Measurements from ENCODE around the gene TMC8.

TMC8 gene

DNA sequence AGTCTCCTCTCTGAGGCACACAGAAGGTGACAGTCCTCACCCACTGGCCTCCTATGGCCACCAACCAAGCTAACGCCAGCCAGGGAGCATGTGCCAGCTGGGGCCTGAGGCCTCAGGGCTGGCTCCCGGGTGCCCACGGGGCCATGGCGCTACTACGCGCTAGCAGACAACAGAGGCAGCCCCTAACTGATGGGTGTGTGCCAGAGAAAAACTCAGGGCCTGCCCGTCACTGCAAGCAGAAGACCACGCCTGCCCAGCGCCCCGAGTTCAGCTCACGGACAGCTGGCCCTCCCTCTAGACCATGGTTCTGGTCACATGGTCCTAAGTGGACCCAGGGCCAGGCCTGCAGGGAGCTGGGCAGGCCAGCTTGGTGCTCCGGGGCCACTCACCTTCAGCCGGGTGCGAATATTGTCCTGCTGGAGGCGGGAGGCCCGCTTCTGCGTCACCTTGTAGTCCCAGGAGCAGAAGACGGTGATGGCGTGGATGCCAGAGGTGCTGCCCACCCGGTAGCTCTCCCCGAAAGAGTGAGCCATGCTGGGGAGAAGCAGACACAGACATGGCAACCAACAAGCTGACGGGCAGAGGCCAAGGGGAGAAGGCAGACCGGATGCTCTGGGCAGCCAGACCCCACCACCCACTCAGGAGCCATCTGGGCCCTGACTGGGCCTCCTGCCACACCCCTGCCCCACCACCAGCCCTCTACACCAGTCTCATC is 8.2 kb upstream of the TMC8 start:
- DNase-seq (no peak), ATAC-seq (ENCODE audit: insufficient read depth, low read depth) (no peak)
- H3K79me2 ChIP-seq (ENCODE audit: insufficient read depth, low read length) = no peaks in the 10 kb centered on the region
- no peaks in the 10 kb centered on the region for H4K20me1 ChIP-seq (ENCODE audit: insufficient read depth, low read length)
- no peak overlapping the region for H2AFZ ChIP-seq (ENCODE audit: low read depth, low read length)
- H3K4me2 ChIP-seq (ENCODE audit: insufficient read depth, low read length) = peak overlapping the region; percentile 45
- peak overlapping the region in 1 of 2 experiments; percentile 25; a peak in 1 of 4 replicates for H3K4me3 ChIP-seq (ENCODE audit: low read depth in 1 of 2, low read length in 2 of 2)
- peak overlapping the region; percentile 39 for H3K9ac ChIP-seq (ENCODE audit: low read depth, low read length)
- peaks cover 44% of the 10 kb centered on the region for H3K4me1 ChIP-seq (ENCODE audit: insufficient read depth, low read length)
- no peaks in the 10 kb centered on the region for H3K27me3 ChIP-seq (ENCODE audit: insufficient read depth, low read length, poor library complexity)
- H3K9me3 ChIP-seq (ENCODE audit: insufficient read depth, low read length, severe bottlenecking) = no peaks in the 10 kb centered on the region
- H3K36me3 ChIP-seq (ENCODE audit: insufficient read depth, low read length) = peaks cover 17% of the 10 kb centered on the region
- peak overlapping the region; percentile 76 for H3K27ac ChIP-seq (ENCODE audit: low read length)
- TF ChIP-seq EZH2 (IDR thresholded peaks at IDR 0.05; ENCODE audit: borderline replicate concordance, low read depth, low read length, severe bottlenecking) = no peak
- TF ChIP-seq, protein P1, sequence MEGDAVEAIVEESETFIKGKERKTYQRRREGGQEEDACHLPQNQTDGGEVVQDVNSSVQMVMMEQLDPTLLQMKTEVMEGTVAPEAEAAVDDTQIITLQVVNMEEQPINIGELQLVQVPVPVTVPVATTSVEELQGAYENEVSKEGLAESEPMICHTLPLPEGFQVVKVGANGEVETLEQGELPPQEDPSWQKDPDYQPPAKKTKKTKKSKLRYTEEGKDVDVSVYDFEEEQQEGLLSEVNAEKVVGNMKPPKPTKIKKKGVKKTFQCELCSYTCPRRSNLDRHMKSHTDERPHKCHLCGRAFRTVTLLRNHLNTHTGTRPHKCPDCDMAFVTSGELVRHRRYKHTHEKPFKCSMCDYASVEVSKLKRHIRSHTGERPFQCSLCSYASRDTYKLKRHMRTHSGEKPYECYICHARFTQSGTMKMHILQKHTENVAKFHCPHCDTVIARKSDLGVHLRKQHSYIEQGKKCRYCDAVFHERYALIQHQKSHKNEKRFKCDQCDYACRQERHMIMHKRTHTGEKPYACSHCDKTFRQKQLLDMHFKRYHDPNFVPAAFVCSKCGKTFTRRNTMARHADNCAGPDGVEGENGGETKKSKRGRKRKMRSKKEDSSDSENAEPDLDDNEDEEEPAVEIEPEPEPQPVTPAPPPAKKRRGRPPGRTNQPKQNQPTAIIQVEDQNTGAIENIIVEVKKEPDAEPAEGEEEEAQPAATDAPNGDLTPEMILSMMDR (IDR thresholded peaks at IDR 0.05; ENCODE audit: borderline replicate concordance, extremely low read depth, low read length, poor library complexity, severe bottlenecking) = no peak

DNA sequence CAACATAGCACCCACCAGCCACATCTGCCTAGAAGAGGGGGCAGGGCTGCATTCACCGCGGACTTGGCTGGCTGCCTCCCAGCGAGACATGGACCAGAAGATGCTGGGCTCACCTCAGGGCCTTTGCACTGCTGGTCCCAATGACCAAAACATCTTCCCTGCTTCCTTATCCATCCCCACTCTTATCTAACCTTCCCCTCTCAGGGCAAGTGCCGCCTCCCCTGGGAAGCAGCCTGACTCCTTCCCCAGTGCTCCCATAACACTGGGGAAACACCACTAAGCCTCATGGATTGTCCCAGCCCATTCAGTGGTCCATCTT is 7.7 kb upstream of the TMC8 start:
- DNase-seq (no peak), ATAC-seq (ENCODE audit: insufficient read depth, low read depth) (no peak)
- Histone ChIP-seq H3K36me3 (ENCODE audit: insufficient read depth, low read length) (peaks cover 17% of the 10 kb centered on the region), H3K4me2 (ENCODE audit: insufficient read depth, low read length) (no peak overlapping the region), H3K79me2 (ENCODE audit: insufficient read depth, low read length) (no peaks in the 10 kb centered on the region), H3K9me3 (ENCODE audit: insufficient read depth, low read length, severe bottlenecking) (no peaks in the 10 kb centered on the region), H3K9ac (ENCODE audit: low read depth, low read length) (no peak overlapping the region), H3K4me3 (ENCODE audit: low read depth in 1 of 2, low read length in 2 of 2) (no peak overlapping the region), H2AFZ (ENCODE audit: low read depth, low read length) (no peak overlapping the region), H3K27ac (ENCODE audit: low read length) (no peak overlapping the region), H4K20me1 (ENCODE audit: insufficient read depth, low read length) (no peaks in the 10 kb centered on the region), H3K27me3 (ENCODE audit: insufficient read depth, low read length, poor library complexity) (no peaks in the 10 kb centered on the region), H3K4me1 (ENCODE audit: insufficient read depth, low read length) (peaks cover 50% of the 10 kb centered on the region)
- TF ChIP-seq EZH2 (IDR thresholded peaks at IDR 0.05; ENCODE audit: borderline replicate concordance, low read depth, low read length, severe bottlenecking) = no peak
- TF ChIP-seq, protein P1 (IDR thresholded peaks at IDR 0.05; ENCODE audit: borderline replicate concordance, extremely low read depth, low read length, poor library complexity, severe bottlenecking) = no peak

GRCh38 chr17:78123258-78123929 is 7.2 kb upstream of the TMC8 start:
- no peaks in the 10 kb centered on the region for H3K27me3 ChIP-seq (ENCODE audit: insufficient read depth, low read length, poor library complexity)
- TF ChIP-seq, protein P1 (IDR thresholded peaks at IDR 0.05; ENCODE audit: borderline replicate concordance, extremely low read depth, low read length, poor library complexity, severe bottlenecking) = no peak
- TF ChIP-seq EZH2 (IDR thresholded peaks at IDR 0.05; ENCODE audit: borderline replicate concordance, low read depth, low read length, severe bottlenecking) = no peak
- no peak overlapping the region for H3K4me3 ChIP-seq (ENCODE audit: low read depth in 1 of 2, low read length in 2 of 2)
- no peak overlapping the region for H2AFZ ChIP-seq (ENCODE audit: low read depth, low read length)
- peaks cover 17% of the 10 kb centered on the region for H3K36me3 ChIP-seq (ENCODE audit: insufficient read depth, low read length)
- DNase-seq = no peak
- no peaks in the 10 kb centered on the region for H4K20me1 ChIP-seq (ENCODE audit: insufficient read depth, low read length)
- H3K9me3 ChIP-seq (ENCODE audit: insufficient read depth, low read length, severe bottlenecking) = no peaks in the 10 kb centered on the region
- H3K79me2 ChIP-seq (ENCODE audit: insufficient read depth, low read length) = no peaks in the 10 kb centered on the region
- H3K27ac ChIP-seq (ENCODE audit: low read length) = no peak overlapping the region
- ATAC-seq (ENCODE audit: insufficient read depth, low read depth) = no peak
- no peak overlapping the region for H3K4me2 ChIP-seq (ENCODE audit: insufficient read depth, low read length)
- H3K9ac ChIP-seq (ENCODE audit: low read depth, low read length) = no peak overlapping the region
- H3K4me1 ChIP-seq (ENCODE audit: insufficient read depth, low read length) = peaks cover 55% of the 10 kb centered on the region

All from DND-41 (cell line).